H1 (cell line): ENCODE data around the gene GRIA1. TPM values are rescaled to one million over a fixed set of nuclear protein-coding genes. Genes with fewer than 3 reads are reported as not detected.

Experiments used
- CBX8 ChIP-seq: fragments of 300-800, 300-1000 bp; sonication (generic); IDR thresholded peaks from 2 replicates; pipeline ENCODE4 v1.7.1; 2016; ENCODE audit warnings: low read depth, low read length, borderline replicate concordance
- CTBP2 ChIP-seq: IDR thresholded peaks from 2 replicates; pipeline ENCODE4 v1.7.0; 2011; ENCODE audit warnings: borderline replicate concordance, mild to moderate bottlenecking, moderate library complexity, mixed read lengths, low read length; ENCODE audit not compliant: insufficient read depth, insufficient read length
- PHF8 ChIP-seq: fragments of 200-600 bp; sonication (generic); conservative IDR thresholded peaks from 2 replicates; pipeline ENCODE4 v1.7.1; 2012; ENCODE audit warnings: low read depth, mild to moderate bottlenecking, inconsistent platforms, low read length, moderate library complexity
- SIN3A ChIP-seq, 2 experiments: IDR thresholded peaks in 1 of 2; conservative IDR thresholded peaks in 1 of 2; 2 replicates each; pipeline ENCODE4 v1.6.1; 2011 to 2012; ENCODE audit warnings: low read length in 2 of 2, improper control_type of control experiment in 1 of 2, low read depth in 1 of 2, mild to moderate bottlenecking in 1 of 2
- TCF12 ChIP-seq: IDR thresholded peaks from 2 replicates; pipeline ENCODE4 v1.6.1; 2011; ENCODE audit warnings: low read depth, mild to moderate bottlenecking, low read length
- polyA plus RNA-seq, 7 experiments: library from polyadenylated mRNA; depleted of rRNA in 3 of 7; stranded (reverse) in 5 of 7; unstranded in 2 of 7; fragments of >200 nt in 5 of 7; fragments of 200-250 nt in 2 of 7; gene quantifications; 1 replicate in 5 of 7; 2 replicates in 1 of 7; 4 replicates in 1 of 7; pipeline versions ENCODE4 v1.2.1 to v1.2.3, GENCODE V29; 2011 to 2013; ENCODE audit warnings: missing spikeins in 2 of 7, mixed read lengths in 2 of 7
- total RNA-seq: library from RNA; stranded (reverse); fragmentation: NEBNext Ultra II Directional; extraction: Animal tissue kit (Norgen Biotek cat#: 25700); gene quantifications from 2 replicates; pipeline ENCODE4 v1.2.1, GENCODE V29; 2021
- TF ChIP-seq, protein P1 (sequence below): IDR thresholded peaks from 2 replicates; pipeline ENCODE4 v1.6.1; 2012; ENCODE audit warnings: inconsistent platforms
- TF ChIP-seq, protein P2 (sequence below): IDR thresholded peaks from 2 replicates; pipeline ENCODE4 v1.6.1; 2011; ENCODE audit warnings: low read depth, mild to moderate bottlenecking, low read length; ENCODE audit not compliant: insufficient read depth

The GRIA1 gene
- total and polyA plus RNA-seq, 2 of the 8 experiments (the other 6 are each of a cell fraction or from before 2014, with no cell fraction given): 0.97 to 2.5 TPM

DNA sequence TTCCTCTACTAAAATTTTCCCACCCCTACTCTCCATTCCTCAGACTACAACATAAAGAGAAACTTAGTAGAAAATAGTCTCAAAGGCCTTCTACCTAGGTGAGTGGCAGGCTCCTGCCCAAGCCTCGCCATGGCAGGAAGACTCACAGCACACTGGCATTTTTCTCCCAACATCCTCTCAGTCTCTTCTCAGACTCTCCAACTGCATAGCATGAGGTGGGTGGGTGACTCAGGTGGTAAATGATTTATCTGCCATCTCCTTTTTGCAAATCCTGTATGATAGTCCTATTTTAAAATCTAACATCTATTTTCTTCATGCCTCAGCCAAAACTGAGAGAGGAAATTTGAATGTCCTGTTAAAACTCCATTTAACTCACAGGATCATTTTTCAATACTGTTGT is 33.5 kb upstream of the GRIA1 start (continued):
- TF ChIP-seq, protein P1, sequence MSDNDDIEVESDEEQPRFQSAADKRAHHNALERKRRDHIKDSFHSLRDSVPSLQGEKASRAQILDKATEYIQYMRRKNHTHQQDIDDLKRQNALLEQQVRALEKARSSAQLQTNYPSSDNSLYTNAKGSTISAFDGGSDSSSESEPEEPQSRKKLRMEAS: no peak
- TF ChIP-seq CBX8 (no peak), SIN3A (conservative IDR thresholded peaks at IDR 0.05 in 1 of 2, IDR thresholded peaks at IDR 0.05 in 1 of 2; ENCODE audit: low read depth in 1 of 2, low read length in 2 of 2) (no peak), CTBP2 (no peak), TCF12 (no peak), PHF8 (no peak)
- TF ChIP-seq, protein P2, sequence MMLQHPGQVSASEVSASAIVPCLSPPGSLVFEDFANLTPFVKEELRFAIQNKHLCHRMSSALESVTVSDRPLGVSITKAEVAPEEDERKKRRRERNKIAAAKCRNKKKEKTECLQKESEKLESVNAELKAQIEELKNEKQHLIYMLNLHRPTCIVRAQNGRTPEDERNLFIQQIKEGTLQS: no peak
